SKM-1 treated with dmso at 0.1 percent for 144 hours (cell line): ENCODE data around the gene EPSTI1.

Experiments used
- DNase-seq: peaks from one replicate; lab custom pipeline; 2025; ENCODE audit not compliant: unreplicated experiment; lab: John Stamatoyannopoulos, UW

EPSTI1 gene

GRCh38 chr13:42855410-42855809, 136.6 kb downstream of the EPSTI1 start:
- DNase-seq = no peak

DNA sequence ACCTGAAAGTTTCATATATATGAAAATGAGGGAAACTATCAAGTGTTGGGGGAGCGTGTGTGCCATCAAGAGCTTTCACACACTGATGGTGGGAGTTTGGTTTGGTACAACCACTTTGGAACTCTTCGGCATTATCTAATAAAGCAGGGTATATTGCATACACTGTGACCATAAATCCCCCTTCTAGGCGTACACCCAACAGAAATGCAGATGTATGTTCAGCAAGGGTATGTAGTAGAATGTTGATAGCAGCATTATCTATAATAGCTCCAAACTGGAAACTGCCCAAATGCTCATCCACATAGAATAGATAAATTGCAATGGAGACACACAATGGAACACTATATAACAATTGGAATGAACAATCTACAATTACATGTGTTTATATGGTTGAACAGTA, 139.9 kb downstream of the EPSTI1 start:
- DNase-seq = no peak

DNA sequence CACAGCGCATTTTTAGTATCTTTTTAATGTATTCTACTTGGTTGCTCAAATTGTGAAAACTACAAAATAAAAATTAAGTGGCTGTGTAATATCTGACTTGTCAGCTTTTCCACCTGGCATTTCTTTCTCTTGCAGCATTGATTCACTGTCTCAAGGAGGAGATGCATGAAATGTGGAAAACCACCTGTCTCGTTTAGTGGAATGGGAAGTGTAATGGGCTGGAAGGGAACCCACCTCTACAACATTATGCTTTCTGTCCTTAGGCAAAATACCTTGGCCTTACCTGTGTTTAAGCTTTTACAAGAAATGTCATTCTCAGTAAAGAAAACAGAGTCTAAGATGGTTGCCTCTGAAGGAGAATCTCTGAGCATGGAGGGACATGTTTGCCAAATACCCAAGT, 142.8 kb downstream of the EPSTI1 start:
- DNase-seq = no peak

DNA sequence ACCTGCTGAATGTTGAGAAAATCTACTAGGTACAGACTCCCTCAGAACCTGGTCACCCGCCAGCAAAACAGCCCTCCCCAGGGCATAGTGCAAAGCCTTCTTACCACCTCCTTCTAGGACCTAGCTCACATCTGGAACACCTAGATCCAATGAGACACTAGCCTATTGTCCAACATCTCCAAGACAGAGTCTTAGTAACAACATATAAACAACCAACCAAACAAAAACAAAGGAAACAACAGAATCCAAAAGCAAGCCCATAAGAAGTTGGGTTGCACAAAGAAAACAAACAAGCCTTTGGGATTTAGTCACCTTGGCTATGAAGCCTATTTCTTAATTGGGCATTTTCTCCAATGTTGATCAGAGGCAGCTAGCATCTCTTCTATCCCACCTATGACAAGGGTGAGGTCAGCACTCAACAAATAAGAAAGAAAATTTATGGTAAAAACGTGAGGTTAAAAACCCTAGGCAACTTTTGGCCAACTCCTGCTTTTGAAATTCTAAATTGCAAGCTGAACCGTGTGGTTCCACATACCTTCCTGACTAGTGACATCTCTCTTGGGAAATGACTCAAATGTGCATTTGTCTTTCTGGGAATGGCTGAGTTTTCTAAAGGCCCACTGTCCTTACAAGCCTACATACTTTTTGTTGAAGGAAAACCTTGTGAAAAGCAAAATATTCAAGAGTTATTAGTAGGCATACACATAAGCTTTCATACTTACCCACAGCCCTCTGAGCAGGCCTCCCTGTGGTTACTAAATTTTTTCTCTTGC, 144.0 kb downstream of the EPSTI1 start:
- DNase-seq = no peak

- no peak for DNase-seq
Measured at GRCh38 chr13:42836930-42837690, 154.9 kb downstream of the EPSTI1 start.
